MCF 10A (cell line): ENCODE data around the gene PTGR3. TPM values are rescaled to one million over a fixed set of nuclear protein-coding genes. Genes with fewer than 3 reads are reported as not detected.

Experiments
- BruUV-seq: library from RNA; stranded (reverse); fragments of 400-500 nt; replicated peaks from 2 replicates; lab custom pipeline; 2021; lab: Mats Ljungman, UMichigan
- CTCF ChIA-PET: fragments of 300-600 bp; sonication (Branson Sonifier 250); formaldehyde crosslinking; extraction: SDS; loops from one replicate; lab custom pipeline; 2021; ENCODE audit warnings: antibody characterized with exemption, inconsistent platforms; lab: Yijun Ruan, JAX
- POLR2A ChIA-PET: fragments of 300-600, 350-650 bp; sonication (Branson Sonifier 250); formaldehyde crosslinking; extraction: SDS; loops from one replicate; lab custom pipeline; 2020; ENCODE audit warnings: antibody characterized with exemption, inconsistent platforms; lab: Yijun Ruan, JAX
- DNase-seq: peaks from one replicate; pipeline ENCODE4 v3.0.0-alpha.2; 2018; ENCODE audit not compliant: unreplicated experiment
- H3K27ac Mint-ChIP-seq: one replicate; pipeline ENCODE4 v1.8.0; 2022; ENCODE audit warnings: mild to moderate bottlenecking, low read depth, mixed read lengths; ENCODE audit not compliant: unreplicated experiment
- H3K27me3 Mint-ChIP-seq: one replicate; pipeline ENCODE4 v1.8.0; 2022; ENCODE audit warnings: mixed read lengths; ENCODE audit not compliant: insufficient read depth, unreplicated experiment
- H3K36me3 Mint-ChIP-seq: one replicate; pipeline ENCODE4 v1.8.0; 2022; ENCODE audit warnings: mild to moderate bottlenecking, moderate library complexity, mixed read lengths; ENCODE audit not compliant: insufficient read depth, unreplicated experiment
- H3K4me1 Mint-ChIP-seq: one replicate; pipeline ENCODE4 v1.8.0; 2022; ENCODE audit warnings: mixed read lengths; ENCODE audit not compliant: insufficient read depth, unreplicated experiment
- H3K4me3 Mint-ChIP-seq: one replicate; pipeline ENCODE4 v1.8.0; 2022; ENCODE audit warnings: mild to moderate bottlenecking, moderate library complexity, mixed read lengths; ENCODE audit not compliant: unreplicated experiment
- H3K9me3 Mint-ChIP-seq: one replicate; pipeline ENCODE4 v1.8.0; 2022; ENCODE audit warnings: mixed read lengths; ENCODE audit not compliant: unreplicated experiment
- CTCF ChIP-seq: fragments of 200-600 bp; IDR thresholded peaks from one replicate; pipeline ENCODE4 v1.8.0; 2022; ENCODE audit warnings: antibody characterized with exemption, mild to moderate bottlenecking; ENCODE audit not compliant: unreplicated experiment
- intact Hi-C: fragments of 100-400 bp; cut with micrococcal nuclease; formaldehyde crosslinking; loops from 2 replicates; pipeline ENCODE4 v1.14.1; 2022
- total RNA-seq: library from RNA; stranded (reverse); gene quantifications from 2 replicates; pipeline ENCODE4 v1.2.3, GENCODE V29; 2022

The PTGR3 gene
- total RNA-seq, 1 experiment from 2014 or later, result 20.6 TPM

DNA sequence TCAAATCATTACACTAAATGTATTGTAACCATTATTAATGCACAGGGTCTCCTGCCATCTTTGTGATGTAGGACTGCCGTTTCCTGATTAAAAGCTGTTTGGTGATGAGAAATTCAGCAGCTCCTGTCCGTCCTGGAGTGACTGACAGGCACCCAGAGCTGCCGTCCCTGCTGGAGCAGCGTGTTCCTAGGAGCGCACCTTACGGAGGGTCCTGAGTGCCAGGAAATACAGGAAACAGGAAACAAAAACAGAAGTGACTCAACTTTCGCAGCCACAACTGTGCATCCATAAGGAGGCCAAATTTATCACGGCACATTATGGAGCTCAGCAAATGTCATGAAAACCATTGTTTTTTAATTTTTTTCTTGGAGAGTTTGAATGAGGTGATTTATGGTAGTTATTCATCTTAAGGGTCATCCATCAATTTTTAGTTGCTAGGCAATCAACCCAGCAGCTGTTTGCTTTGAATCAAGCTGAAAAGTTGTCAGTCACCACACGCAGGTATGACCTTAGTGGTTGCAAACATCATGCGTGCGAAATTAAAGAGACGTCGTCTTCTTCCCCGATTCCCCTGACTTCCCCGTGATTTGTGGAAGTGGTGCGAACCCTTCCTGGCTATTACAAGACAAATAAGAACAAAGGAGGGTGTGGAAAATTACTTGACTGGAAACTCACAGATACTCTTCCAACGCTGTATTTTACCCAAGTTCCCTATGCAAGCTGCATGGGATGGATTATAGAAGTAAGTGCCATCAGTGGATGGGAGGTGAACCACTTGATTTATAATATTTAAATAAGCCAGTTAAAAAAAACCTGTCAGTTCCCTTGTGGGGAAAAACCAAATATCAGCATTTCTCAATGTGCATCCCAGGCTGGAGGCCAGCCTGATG is 21.5 kb upstream of the PTGR3 start:
- Mint-ChIP-seq H3K36me3 (peaks cover 4% of the 10 kb centered on the region), H3K9me3 (no peaks in the 10 kb centered on the region), H3K4me3 (no peak overlapping the region), H3K27ac (no peak overlapping the region), H3K4me1 (peaks cover 5% of the 10 kb centered on the region), H3K27me3 (no peaks in the 10 kb centered on the region)
- no peak for TF ChIP-seq CTCF
- intact Hi-C loops, result no loop called here
- POLR2A ChIA-PET, result interaction anchor here (0.9 to 3.0 kb wide), 3 partner anchors 16 to 21 kb away, joined by 3 to 9 read pairs (median 4); partner anchors contain the start of genes PTGR3 and TSHZ1
- no TSS peak for BruUV-seq
- CTCF ChIA-PET, result interaction anchor here (0.6 to 0.9 kb wide), 5 partner anchors 10 to 311 kb away, joined by 3 read pairs; no protein-coding TSS in a partner anchor
- DNase-seq, result no peak

DNA sequence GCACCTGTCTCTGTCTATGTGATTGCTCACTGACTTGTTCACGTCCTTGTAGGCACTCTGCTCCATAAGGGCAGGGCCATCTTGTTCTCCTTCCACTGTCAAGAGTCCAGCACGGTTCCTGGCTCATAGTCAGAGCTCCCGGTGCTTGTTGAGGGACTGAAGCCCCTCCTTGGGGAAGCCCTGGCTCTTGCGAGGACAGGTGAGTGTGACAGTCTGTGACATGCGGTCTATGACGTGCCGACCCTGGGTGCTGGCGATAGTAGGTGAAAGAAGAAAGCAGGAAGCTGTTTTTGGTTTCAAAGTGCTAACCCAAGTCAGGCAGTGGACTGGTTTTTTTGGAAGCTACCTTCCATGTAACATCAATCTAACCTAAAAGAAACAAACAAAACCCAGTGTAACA is 20.5 kb upstream of the PTGR3 start:
- peaks cover 5% of the 10 kb centered on the region for H3K4me1 Mint-ChIP-seq
- no TSS peak for BruUV-seq
- peaks cover 4% of the 10 kb centered on the region for H3K36me3 Mint-ChIP-seq
- H3K9me3 Mint-ChIP-seq, result no peaks in the 10 kb centered on the region
- no peak overlapping the region for H3K27ac Mint-ChIP-seq
- no peaks in the 10 kb centered on the region for H3K27me3 Mint-ChIP-seq
- DNase-seq, result no peak
- intact Hi-C loops, result no loop called here
- ChIA-PET CTCF (interaction anchor here (0.6 to 0.9 kb wide), 2 partner anchors 60 to 310 kb away, joined by 3 read pairs; no protein-coding TSS in a partner anchor), POLR2A (interaction anchor here (0.9 to 1.5 kb wide), 2 partner anchors 17 to 18 kb away, joined by 3 to 4 read pairs; no protein-coding TSS in a partner anchor)
- no peak overlapping the region for H3K4me3 Mint-ChIP-seq
- no peak for TF ChIP-seq CTCF

- no peak for TF ChIP-seq CTCF
- H3K9me3 Mint-ChIP-seq, result no peaks in the 10 kb centered on the region
- H3K4me1 Mint-ChIP-seq, result peaks cover 5% of the 10 kb centered on the region
- H3K4me3 Mint-ChIP-seq, result no peak overlapping the region
- intact Hi-C loops, result no loop called here
- H3K36me3 Mint-ChIP-seq, result peaks cover 4% of the 10 kb centered on the region
- no TSS peak for BruUV-seq
- CTCF ChIA-PET, result interaction anchor here (0.5 to 1.2 kb wide), 3 partner anchors 13 to 426 kb away, joined by 3 read pairs; no protein-coding TSS in a partner anchor
- no peak for DNase-seq
- H3K27me3 Mint-ChIP-seq, result no peaks in the 10 kb centered on the region
- no peak overlapping the region for H3K27ac Mint-ChIP-seq
- POLR2A ChIA-PET, result interaction anchor here (1.5 kb wide), 1 partner anchor 17 kb away, joined by 4 read pairs; no protein-coding TSS in a partner anchor
These were observed 20.0 kb upstream of the PTGR3 start for GRCh38 chr18:75228967-75229366.
